ENCODE data around the gene SNAI1. TPM values are rescaled to one million over a fixed set of nuclear protein-coding genes. Genes with fewer than 3 reads are reported as not detected.
"Not testable (repeated sequence)": the region's sequence is repeated elsewhere in the genome, so short reads cannot be mapped to it uniquely, and the experiment has no call there.

Gene SNAI1
- total and polyA plus RNA-seq, 7 donors, result 0.60 to 2.9 (median 1.8) TPM

GRCh38 chr20:49948809-49949507 is 33.8 kb upstream of the SNAI1 start:
- H3K4me3 ChIP-seq, result no peak overlapping the region
- peaks cover 0 to 3% (median 0%) of the 10 kb centered on the region in 4 donors for H3K4me1 ChIP-seq
- H3K36me3 ChIP-seq, result peaks cover 31 to 96% (median 68%) of the 10 kb centered on the region in 4 donors
- DNase-seq, result no peak
- no peak overlapping the region for H3K27ac ChIP-seq
- intact Hi-C loops (cut with DNase I), result no loop called here
- no peaks in the 10 kb centered on the region for H3K27me3 ChIP-seq
- no peak for TF ChIP-seq CTCF (IDR thresholded peaks at IDR 0.05)
- TF ChIP-seq EP300 (IDR thresholded peaks at IDR 0.05), result no peak
- no peak for TF ChIP-seq POLR2AphosphoS5 (IDR thresholded peaks at IDR 0.05)
- TF ChIP-seq POLR2A (IDR thresholded peaks at IDR 0.05), result no peak
- no peaks in the 10 kb centered on the region for H3K9me3 ChIP-seq
- WGBS, 2 donors, result 88 to 91% methylated on average over 11 of the region's 11 CpGs

- no peak overlapping the region for H3K27ac ChIP-seq
- intact Hi-C loops (cut with DNase I), result no loop called here
- H3K4me1 ChIP-seq, result peaks cover 0 to 3% (median 0%) of the 10 kb centered on the region in 4 donors
- H3K9me3 ChIP-seq, result no peaks in the 10 kb centered on the region
- DNase-seq, result no peak
- H3K4me3 ChIP-seq, result no peak overlapping the region
- 91 to 94% methylated on average over 4 of the region's 4 CpGs for WGBS, 2 donors
- TF ChIP-seq POLR2A (IDR thresholded peaks at IDR 0.05) (no peak), POLR2AphosphoS5 (IDR thresholded peaks at IDR 0.05) (no peak), CTCF (IDR thresholded peaks at IDR 0.05) (no peak), EP300 (IDR thresholded peaks at IDR 0.05) (no peak)
- H3K27me3 ChIP-seq, result no peaks in the 10 kb centered on the region
- peaks cover 29 to 96% (median 75%) of the 10 kb centered on the region in 4 donors for H3K36me3 ChIP-seq
These were observed 31.6 kb upstream of the SNAI1 start for GRCh38 chr20:49951151-49951550.

- TF ChIP-seq POLR2A (IDR thresholded peaks at IDR 0.05), result no peak
- no peak for TF ChIP-seq CTCF (IDR thresholded peaks at IDR 0.05)
- no peak for TF ChIP-seq EP300 (IDR thresholded peaks at IDR 0.05)
- TF ChIP-seq POLR2AphosphoS5 (IDR thresholded peaks at IDR 0.05), result no peak
- Histone ChIP-seq H3K27ac (no peak overlapping the region), H3K27me3 (no peaks in the 10 kb centered on the region), H3K4me3 (no peak overlapping the region), H3K9me3 (no peaks in the 10 kb centered on the region), H3K36me3 (peaks cover 23 to 94% (median 59%) of the 10 kb centered on the region in 4 donors), H3K4me1 (no peaks in the 10 kb centered on the region)
- WGBS, 2 donors, result 94 to 96% methylated on average over 3 of the region's 3 CpGs
- no peak for DNase-seq
- intact Hi-C loops (cut with DNase I), result no loop called here
These were observed 27.6 kb upstream of the SNAI1 start for GRCh38 chr20:49955167-49955566.

- intact Hi-C loops (cut with DNase I); H3K27me3 ChIP-seq; H3K4me3 ChIP-seq; H3K9me3 ChIP-seq; H3K4me1 ChIP-seq; DNase-seq; H3K27ac ChIP-seq: not testable (repeated sequence)
- H3K36me3 ChIP-seq, result peaks cover 17 to 87% (median 51%) of the 10 kb centered on the region in 4 donors
- WGBS, 2 donors, result 94% methylated on average over 12 of the region's 12 CpGs
These were observed 26.9 kb upstream of the SNAI1 start for GRCh38 chr20:49955830-49956396.

- Histone ChIP-seq H3K4me3 (no peak overlapping the region), H3K4me1 (no peaks in the 10 kb centered on the region), H3K27me3 (no peaks in the 10 kb centered on the region), H3K36me3 (peaks cover 12 to 79% (median 47%) of the 10 kb centered on the region in 4 donors), H3K27ac (no peak overlapping the region), H3K9me3 (no peaks in the 10 kb centered on the region)
- intact Hi-C loops (cut with DNase I), result no loop called here
- 95 to 96% methylated on average over 18 of the region's 18 CpGs for WGBS, 2 donors
- TF ChIP-seq POLR2A (IDR thresholded peaks at IDR 0.05) (no peak), POLR2AphosphoS5 (IDR thresholded peaks at IDR 0.05) (no peak), EP300 (IDR thresholded peaks at IDR 0.05) (no peak), CTCF (IDR thresholded peaks at IDR 0.05) (no peak)
- DNase-seq, result peak; percentile 56
These were observed 26.1 kb upstream of the SNAI1 start for GRCh38 chr20:49956689-49957088.

GRCh38 chr20:49957089-49957938 is 25.5 kb upstream of the SNAI1 start:
- peak; percentile 65 for DNase-seq
- WGBS, 2 donors, result 82 to 85% methylated on average over 12 of the region's 12 CpGs
- H3K27me3 ChIP-seq; H3K27ac ChIP-seq; H3K4me1 ChIP-seq; H3K9me3 ChIP-seq; intact Hi-C loops (cut with DNase I); H3K4me3 ChIP-seq: not testable (repeated sequence)
- peaks cover 6 to 73% (median 40%) of the 10 kb centered on the region in 4 donors for H3K36me3 ChIP-seq
